NB4 (cell line): ENCODE results near the gene ZNF771.

Experiments used
- POLR2A ChIP-seq: IDR thresholded peaks from 2 replicates; pipeline ENCODE4 v1.6.1; 2011; ENCODE audit warnings: mild to moderate bottlenecking; ENCODE audit not compliant: insufficient read length; ENCODE audit errors: extremely low read depth
- TF ChIP-seq, protein P1 (sequence below): IDR thresholded peaks from one replicate; pipeline ENCODE4 v1.5.1; 2012; ENCODE audit warnings: low read depth, low read length

DNA sequence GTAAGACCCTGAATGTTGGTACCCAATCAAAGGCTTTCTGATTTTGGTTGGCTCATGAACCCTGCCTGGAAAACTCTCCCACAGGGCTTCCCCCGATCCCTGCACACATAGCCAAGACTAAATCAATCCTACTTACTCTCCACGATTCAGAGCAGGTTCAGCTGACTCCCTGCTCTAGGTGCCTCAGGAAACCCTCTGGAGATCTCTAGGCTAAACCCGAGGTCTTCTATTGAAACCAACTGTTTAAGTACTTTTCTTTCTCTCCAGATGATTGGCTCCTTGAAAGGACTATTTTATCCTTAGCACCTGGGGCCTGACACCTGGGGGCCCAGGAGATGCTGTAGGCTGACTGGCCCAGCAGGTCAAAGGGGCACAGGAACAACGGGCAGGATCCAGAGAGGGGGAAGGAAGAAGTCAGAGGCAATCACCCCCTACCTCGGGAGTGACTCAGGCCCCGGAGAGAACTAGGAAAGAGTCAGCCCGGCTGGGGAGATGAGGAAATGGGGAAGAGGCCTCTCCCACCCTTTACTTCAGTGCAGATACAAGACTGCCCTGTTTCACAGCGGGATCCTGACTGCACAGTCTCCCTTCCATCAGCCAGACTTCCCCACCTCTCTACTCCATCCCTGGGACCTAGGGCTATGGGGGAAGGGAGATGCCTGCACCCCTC lies 39.1 kb upstream of the ZNF771 start:
- no peak for TF ChIP-seq POLR2A
- TF ChIP-seq, protein P1, sequence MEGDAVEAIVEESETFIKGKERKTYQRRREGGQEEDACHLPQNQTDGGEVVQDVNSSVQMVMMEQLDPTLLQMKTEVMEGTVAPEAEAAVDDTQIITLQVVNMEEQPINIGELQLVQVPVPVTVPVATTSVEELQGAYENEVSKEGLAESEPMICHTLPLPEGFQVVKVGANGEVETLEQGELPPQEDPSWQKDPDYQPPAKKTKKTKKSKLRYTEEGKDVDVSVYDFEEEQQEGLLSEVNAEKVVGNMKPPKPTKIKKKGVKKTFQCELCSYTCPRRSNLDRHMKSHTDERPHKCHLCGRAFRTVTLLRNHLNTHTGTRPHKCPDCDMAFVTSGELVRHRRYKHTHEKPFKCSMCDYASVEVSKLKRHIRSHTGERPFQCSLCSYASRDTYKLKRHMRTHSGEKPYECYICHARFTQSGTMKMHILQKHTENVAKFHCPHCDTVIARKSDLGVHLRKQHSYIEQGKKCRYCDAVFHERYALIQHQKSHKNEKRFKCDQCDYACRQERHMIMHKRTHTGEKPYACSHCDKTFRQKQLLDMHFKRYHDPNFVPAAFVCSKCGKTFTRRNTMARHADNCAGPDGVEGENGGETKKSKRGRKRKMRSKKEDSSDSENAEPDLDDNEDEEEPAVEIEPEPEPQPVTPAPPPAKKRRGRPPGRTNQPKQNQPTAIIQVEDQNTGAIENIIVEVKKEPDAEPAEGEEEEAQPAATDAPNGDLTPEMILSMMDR: no peak
